Ovary (tissue), 9 donors: ENCODE data around the gene SOCS1. TPM values are rescaled to one million over a fixed set of nuclear protein-coding genes. Genes with fewer than 3 reads are reported as not detected.

ENCODE experiments used
- DNase-seq, 5 donors: peaks; one replicate each; pipeline ENCODE4 v3.0.0-alpha.2; 2019 to 2020
- H3K27ac ChIP-seq, 2 donors: fragments of 200-600 bp; one replicate each; pipeline versions ENCODE4 v1.5.1 to v1.8.0; 2019 to 2022
- H3K27me3 ChIP-seq: fragments of 200-600 bp; one replicate; pipeline ENCODE4 v1.8.0; 2022
- H3K36me3 ChIP-seq: fragments of 200-600 bp; sonication (generic); one replicate; pipeline ENCODE4 v1.5.1; 2019
- H3K4me1 ChIP-seq: one replicate; pipeline ENCODE4 v1.8.1; 2013; ENCODE audit warnings: mild to moderate bottlenecking, moderate library complexity; ENCODE audit not compliant: insufficient read depth
- H3K4me3 ChIP-seq: fragments of 200-600 bp; sonication (generic); one replicate; pipeline ENCODE4 v1.5.1; 2017
- H3K9me3 ChIP-seq, 2 donors: fragments of 200-600 bp in 1 of 2; sonication (generic) in 1 of 2; one replicate each; pipeline versions ENCODE4 v1.5.1 to v1.8.1; 2013 to 2019; ENCODE audit warnings: mild to moderate bottlenecking in 1 of 2, moderate library complexity in 1 of 2
- CTCF ChIP-seq, 3 donors: fragments of 450-650 bp in 2 of 3; fragments of 200-600 bp in 1 of 3; IDR thresholded peaks; one replicate each; pipeline versions ENCODE4 v1.5.1 to v1.8.0; 2016 to 2022; ENCODE audit warnings: antibody characterized with exemption in 3 of 3, mild to moderate bottlenecking in 1 of 3
- EP300 ChIP-seq: sonication (generic); formaldehyde crosslinking; IDR thresholded peaks from one replicate; pipeline ENCODE4 v1.6.1; 2017; ENCODE audit warnings: antibody characterized with exemption
- POLR2A ChIP-seq: fragments of 450-650 bp; IDR thresholded peaks from one replicate; pipeline ENCODE4 v1.6.1; 2017; ENCODE audit warnings: antibody characterized with exemption, mild to moderate bottlenecking, moderate library complexity
- WGBS, 3 donors: extraction: QIAGEN DNeasy Blood & Tissue Kit in 1 of 3; methylation state at CpG; one replicate each; pipeline versions ENCODE4 v1.1.5 to v1.1.7; 2013 to 2017; 5-methylcytosine and 5-hydroxymethylcytosine counted together
- intact Hi-C, 4 donors: fragments of 100-400 bp; cut with DNase I; formaldehyde crosslinking; loops; one replicate each; pipeline versions ENCODE4 v1.11.0 to v1.15.1; 2022 to 2023
- polyA plus RNA-seq, 2 donors: library from polyadenylated mRNA; stranded (reverse); fragments of 200-250 nt in 1 of 2; fragments of 350-450 nt in 1 of 2; fragmentation: Illumina TruSeq in 1 of 2; extraction: RNeasy Lipid Tissue Mini Kit (QIAGEN cat#74804) in 1 of 2; gene quantifications; one replicate each; pipeline ENCODE4 v1.2.3, GENCODE V29; 2013 to 2014
- total RNA-seq, 7 donors: library from RNA; depleted of rRNA in 2 of 7; stranded (reverse); fragments of >200 nt in 2 of 7; fragmentation: NEBNext Ultra II Directional in 3 of 7; extraction: Animal tissue kit (Norgen Biotek cat#: 25700) in 3 of 7; gene quantifications; one replicate each; pipeline versions ENCODE4 v1.1.0 to v1.2.4, GENCODE V29; 2016 to 2023
- donor health status: DM: no; HTN: no; CAD: no; lungs with moderate emphysema.
- donor health status: DM: no; HTN: no; CAD: no.
- donor health status: Bipolar disorder and iron deficiency.
- donor health status: DM: yes; HTN: yes; CAD: no.
- donor health status: DM: no; HTN: no; CAD: no.
- donor health status: DM: yes; HTN: yes; CAD: no.

The SOCS1 gene
- total and polyA plus RNA-seq, 9 donors = 1.1 to 42.7 (median 8.3) TPM

DNA sequence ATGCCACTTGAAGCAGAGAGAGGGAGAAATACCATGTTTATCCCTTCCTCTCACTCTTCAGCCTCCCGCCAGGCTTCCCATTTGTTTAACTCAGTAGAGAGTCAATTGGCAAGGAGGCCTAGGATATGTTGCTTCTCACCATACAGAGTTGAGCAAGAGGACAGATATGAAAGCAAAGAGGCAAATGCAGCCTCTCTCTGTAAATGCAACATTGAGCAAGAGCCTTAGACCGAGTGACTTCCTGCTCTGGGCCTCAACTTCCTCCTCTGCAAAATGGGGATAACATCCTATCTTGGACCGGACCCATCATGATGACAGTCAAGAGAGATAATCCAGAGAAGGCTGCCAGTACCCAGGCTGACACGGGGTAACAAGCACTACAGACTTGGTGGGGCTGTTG is 36.8 kb downstream of the SOCS1 start:
- Histone ChIP-seq H3K27ac (no peak overlapping the region), H3K9me3 (no peaks in the 10 kb centered on the region), H3K27me3 (no peaks in the 10 kb centered on the region), H3K36me3 (no peaks in the 10 kb centered on the region), H3K4me1 (peaks cover 11% of the 10 kb centered on the region), H3K4me3 (no peak overlapping the region)
- TF ChIP-seq POLR2A = no peak
- TF ChIP-seq CTCF (IDR thresholded peaks at IDR 0.05) = no peak
- TF ChIP-seq EP300 = no peak
- intact Hi-C loops = no loop called here
- no peak for DNase-seq
- WGBS, 3 donors = 87 to 90% (median 88%) methylated on average over 4 of the region's 4 CpGs

- no peak for TF ChIP-seq EP300
- TF ChIP-seq POLR2A = no peak
- TF ChIP-seq CTCF (IDR thresholded peaks at IDR 0.05) = no peak
- 65 to 74% (median 68%) methylated on average over 1 of the region's 1 CpG for WGBS, 3 donors
- Histone ChIP-seq H3K27ac (no peak overlapping the region), H3K4me1 (peaks cover 11% of the 10 kb centered on the region), H3K4me3 (no peak overlapping the region), H3K27me3 (no peaks in the 10 kb centered on the region), H3K9me3 (no peaks in the 10 kb centered on the region), H3K36me3 (no peaks in the 10 kb centered on the region)
- intact Hi-C loops = no loop called here
- no peak for DNase-seq
These were observed 37.4 kb downstream of the SOCS1 start for GRCh38 chr16:11218604-11218962.

DNA sequence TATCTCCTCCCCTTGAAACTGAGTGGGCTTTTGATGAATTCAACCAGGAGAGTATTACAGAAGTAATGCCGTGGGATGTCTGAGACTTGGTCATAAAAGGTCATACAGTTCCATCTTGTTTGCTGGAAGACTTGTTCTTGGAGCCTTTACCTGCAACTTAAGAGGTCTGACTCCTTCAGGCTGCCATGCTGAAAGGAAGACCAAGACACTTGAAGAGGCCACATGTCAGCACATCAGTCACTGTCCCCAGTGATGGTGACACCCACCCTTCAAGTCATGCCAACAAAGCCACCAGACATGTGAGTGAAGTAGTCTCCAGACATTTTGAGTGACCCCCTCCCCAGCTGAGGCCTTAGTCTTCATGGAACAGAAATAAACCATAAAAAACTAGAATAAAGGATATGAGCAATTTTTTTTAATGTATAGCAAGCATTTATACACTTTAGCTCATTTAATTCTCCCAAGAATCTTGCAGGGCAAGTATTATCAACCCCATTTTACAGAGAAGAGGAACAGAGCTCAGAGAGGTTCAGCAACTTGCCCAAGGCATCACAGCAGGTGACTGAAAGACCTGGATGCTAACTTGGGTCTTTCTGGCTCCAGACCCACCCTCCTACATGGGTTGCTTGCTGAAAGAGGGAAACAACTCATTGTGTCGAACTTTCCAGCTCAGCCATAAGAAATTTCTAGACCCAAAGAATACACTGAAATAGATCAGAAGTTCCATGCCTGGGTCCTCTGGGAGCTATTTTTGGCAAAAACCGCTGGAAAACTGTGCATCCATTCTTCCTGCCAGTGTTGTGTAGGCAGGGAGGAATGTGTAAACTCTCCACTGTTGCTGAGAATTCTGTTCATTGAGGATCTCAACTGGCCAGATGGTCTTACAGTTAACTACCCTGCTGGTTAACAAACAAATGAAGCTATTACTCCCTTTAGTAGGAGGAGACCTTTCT is 38.1 kb downstream of the SOCS1 start:
- DNase-seq = no peak
- 52 to 58% (median 57%) methylated on average over 3 of the region's 3 CpGs for WGBS, 3 donors
- Histone ChIP-seq H3K36me3 (no peaks in the 10 kb centered on the region), H3K27ac (no peak overlapping the region), H3K27me3 (no peaks in the 10 kb centered on the region), H3K4me3 (no peak overlapping the region), H3K4me1 (peaks cover 11% of the 10 kb centered on the region), H3K9me3 (no peaks in the 10 kb centered on the region)
- intact Hi-C loops = no loop called here
- TF ChIP-seq POLR2A = no peak
- TF ChIP-seq EP300 = no peak
- TF ChIP-seq CTCF (IDR thresholded peaks at IDR 0.05) = no peak

- H3K9me3 ChIP-seq = no peaks in the 10 kb centered on the region
- peaks cover 12% of the 10 kb centered on the region for H3K4me1 ChIP-seq
- H3K36me3 ChIP-seq = no peaks in the 10 kb centered on the region
- H3K4me3 ChIP-seq = no peak overlapping the region
- no peaks in the 10 kb centered on the region for H3K27me3 ChIP-seq
- intact Hi-C loops = no loop called here
- WGBS, 3 donors = 86 to 91% (median 90%) methylated on average over 3 of the region's 3 CpGs
- no peak for TF ChIP-seq EP300
- TF ChIP-seq CTCF (IDR thresholded peaks at IDR 0.05) = no peak
- no peak for TF ChIP-seq POLR2A
- DNase-seq = no peak
- H3K27ac ChIP-seq = no peak overlapping the region
These were observed 40.0 kb downstream of the SOCS1 start for GRCh38 chr16:11215935-11216556.
